GM19468 (cell line): ENCODE measurements around the gene PARD3B.

ENCODE experiments used
- ATAC-seq: cut with Tn5 transposase; IDR thresholded peaks from one replicate; pipeline ENCODE4 v1.9.1; 2021; ENCODE audit warnings: mild to moderate bottlenecking, moderate library complexity, moderate number of reproducible peaks; ENCODE audit not compliant: unreplicated experiment; ENCODE audit errors: extremely low read depth

Gene PARD3B

GRCh38 chr2:204583773-204584172 is 38.5 kb downstream of the PARD3B start:
- no peak for ATAC-seq

- ATAC-seq = no peak
Measured at GRCh38 chr2:204585930-204586329, 40.7 kb downstream of the PARD3B start.

- no peak for ATAC-seq
Measured at GRCh38 chr2:204586444-204587180, 41.3 kb downstream of the PARD3B start.

- no peak for ATAC-seq
Measured at GRCh38 chr2:204590063-204590462, 44.8 kb downstream of the PARD3B start.

- ATAC-seq = no peak
Measured at GRCh38 chr2:204591225-204591624, 46.0 kb downstream of the PARD3B start.

- no peak for ATAC-seq
Measured at GRCh38 chr2:204604061-204604460, 58.8 kb downstream of the PARD3B start.

- ATAC-seq = no peak
Measured at GRCh38 chr2:204608237-204608939, 63.1 kb downstream of the PARD3B start.

- ATAC-seq = no peak
Measured at GRCh38 chr2:204611017-204611631, 65.8 kb downstream of the PARD3B start.

DNA sequence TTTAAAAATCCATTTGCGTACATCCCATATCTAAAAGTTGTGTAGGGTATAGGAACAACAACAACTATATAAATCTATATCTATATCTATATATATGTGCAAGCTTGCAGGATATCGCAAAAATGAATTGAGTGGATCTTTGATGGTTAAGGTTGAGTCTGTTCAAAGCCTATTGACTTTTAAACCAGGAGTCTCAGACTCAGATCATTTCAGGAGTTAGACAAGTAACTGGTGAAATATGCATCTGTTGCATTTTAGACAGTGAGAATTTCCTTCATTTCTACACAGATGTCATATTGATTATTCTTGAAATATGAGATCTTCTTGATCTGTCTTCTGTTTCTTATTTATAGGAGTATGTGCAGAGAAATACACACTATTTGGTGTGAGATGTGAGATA is 66.5 kb downstream of the PARD3B start:
- ATAC-seq = no peak

GRCh38 chr2:204613635-204614034 is 68.4 kb downstream of the PARD3B start:
- no peak for ATAC-seq

DNA sequence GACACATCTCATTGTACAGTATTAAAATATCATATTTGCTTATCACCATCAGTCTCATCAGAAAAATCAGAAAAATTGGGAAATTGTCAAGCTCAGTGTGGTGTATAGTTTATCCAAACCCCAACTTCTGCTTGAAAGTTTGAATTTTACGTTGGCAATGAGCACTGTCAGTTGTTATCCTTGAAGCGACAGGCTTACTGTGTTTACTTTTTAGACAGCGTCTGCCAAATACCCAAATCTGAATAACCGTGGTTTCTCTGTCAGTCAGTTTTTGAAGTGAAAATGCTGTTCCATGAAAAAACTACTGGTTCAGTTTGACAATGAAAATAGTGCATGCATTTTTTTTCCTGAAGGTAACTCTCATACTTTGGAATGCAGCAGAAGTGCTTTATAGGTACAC is 70.2 kb downstream of the PARD3B start:
- no peak for ATAC-seq

- ATAC-seq = no peak
Measured at GRCh38 chr2:204625135-204625534, 79.9 kb downstream of the PARD3B start.

DNA sequence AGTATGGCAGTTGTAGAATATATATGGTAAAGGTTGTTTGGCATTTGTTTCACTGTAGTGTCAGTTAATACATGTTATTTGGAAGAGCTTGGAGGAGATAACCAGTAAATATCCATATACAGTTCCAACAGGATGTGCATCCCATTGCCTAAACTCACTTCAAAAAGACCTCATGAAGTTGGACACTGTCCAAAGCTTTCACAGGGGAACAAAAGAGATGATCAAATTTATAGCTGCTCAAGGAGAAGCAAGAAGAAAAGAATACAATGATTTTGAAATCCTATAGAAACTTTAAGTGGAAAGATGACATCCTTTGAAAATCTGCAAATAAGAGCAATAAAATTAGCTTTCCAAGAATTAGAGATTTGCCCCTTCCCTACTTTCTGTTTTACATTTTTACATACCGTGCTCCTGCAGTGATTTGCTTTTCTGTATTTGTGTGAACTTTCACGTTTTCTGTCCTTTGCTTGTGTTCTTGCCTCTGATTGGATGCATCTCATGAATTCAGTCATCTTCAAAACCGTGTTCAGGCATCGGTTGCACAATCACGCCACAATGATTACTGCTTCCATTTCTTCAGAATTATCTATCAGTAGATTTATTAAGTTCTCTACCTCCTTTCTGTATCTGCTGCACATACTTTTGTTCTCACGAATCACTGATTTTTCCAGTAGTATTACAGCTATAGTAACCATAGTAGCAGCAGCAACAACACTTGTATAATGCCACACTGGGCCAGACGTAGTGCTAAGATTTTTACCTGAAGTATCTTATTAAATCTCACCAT is 83.8 kb downstream of the PARD3B start:
- ATAC-seq = no peak

DNA sequence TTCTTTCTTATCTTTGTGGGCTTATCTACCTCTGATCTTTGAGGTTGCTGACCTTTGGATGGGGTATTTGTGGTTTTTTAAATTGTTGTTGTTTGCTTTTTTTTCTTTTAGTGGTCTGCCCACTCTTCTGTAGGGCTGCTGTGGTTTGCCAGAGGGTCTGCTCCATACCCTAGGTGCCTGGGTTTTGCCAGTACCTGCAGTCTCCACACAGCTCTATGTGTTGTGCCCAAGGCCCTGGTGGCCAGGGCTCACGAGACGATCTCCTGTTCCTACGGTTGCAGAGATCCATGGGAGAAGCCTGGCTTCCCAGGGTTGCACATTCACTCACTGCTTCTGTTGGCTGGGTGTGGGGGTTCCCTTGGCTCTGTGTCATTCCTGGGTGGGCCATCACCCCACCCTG is 87.1 kb downstream of the PARD3B start:
- ATAC-seq = no peak

- no peak for ATAC-seq
Measured at GRCh38 chr2:204634564-204634963, 89.3 kb downstream of the PARD3B start.

- ATAC-seq = no peak
Measured at GRCh38 chr2:204635478-204635877, 90.2 kb downstream of the PARD3B start.

DNA sequence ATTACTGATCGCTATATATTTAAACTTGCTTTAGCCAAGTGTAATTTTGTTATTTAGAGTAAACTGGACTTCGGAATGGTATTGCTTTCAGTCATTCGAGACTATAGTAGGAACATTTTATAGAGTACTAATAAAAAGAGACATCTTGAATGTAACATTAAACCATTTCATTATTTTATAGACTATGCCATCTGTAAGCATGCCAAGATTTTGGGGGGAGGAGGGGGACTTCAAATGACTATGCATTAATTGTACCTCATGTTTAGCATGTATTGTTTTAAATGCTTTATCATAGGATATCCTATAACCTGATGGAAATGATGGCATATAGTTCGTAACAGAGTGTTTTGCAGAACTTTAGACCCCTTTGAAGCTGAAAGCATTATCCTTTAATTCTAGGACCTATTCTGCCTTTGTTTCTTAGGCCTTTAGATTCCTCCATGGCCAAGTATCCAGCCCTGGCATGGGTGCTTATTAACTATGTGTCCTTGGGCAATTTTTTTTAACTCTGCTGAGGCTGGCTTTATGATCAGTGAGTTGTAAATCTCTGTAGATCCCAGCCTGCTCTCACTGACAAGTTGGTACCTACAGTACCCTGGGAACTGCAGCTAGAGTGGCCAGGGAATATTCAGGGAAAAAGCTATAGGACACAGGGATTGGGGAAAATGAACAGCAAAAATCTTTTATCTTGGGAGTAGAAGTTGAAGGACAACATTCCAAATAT is 93.4 kb downstream of the PARD3B start:
- ATAC-seq = no peak

DNA sequence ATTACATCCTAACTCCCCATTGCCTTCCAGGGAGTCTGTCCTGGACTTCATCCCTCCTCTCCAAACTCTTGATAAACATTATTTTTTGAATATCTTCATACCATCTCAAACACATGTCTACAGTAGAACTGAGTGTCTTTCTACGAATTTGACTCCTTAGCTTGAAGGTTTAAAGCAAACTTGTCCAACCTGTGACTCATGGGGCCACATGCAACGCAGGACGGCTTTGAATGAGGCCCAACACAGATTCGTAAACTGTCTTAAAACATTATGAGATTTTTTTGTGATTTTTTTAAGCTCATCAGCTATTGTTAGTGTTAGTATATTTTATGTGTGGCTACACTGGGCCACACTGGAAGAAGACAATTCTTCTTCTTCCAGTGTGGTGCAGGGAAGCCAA is 98.1 kb downstream of the PARD3B start:
- no peak for ATAC-seq

DNA sequence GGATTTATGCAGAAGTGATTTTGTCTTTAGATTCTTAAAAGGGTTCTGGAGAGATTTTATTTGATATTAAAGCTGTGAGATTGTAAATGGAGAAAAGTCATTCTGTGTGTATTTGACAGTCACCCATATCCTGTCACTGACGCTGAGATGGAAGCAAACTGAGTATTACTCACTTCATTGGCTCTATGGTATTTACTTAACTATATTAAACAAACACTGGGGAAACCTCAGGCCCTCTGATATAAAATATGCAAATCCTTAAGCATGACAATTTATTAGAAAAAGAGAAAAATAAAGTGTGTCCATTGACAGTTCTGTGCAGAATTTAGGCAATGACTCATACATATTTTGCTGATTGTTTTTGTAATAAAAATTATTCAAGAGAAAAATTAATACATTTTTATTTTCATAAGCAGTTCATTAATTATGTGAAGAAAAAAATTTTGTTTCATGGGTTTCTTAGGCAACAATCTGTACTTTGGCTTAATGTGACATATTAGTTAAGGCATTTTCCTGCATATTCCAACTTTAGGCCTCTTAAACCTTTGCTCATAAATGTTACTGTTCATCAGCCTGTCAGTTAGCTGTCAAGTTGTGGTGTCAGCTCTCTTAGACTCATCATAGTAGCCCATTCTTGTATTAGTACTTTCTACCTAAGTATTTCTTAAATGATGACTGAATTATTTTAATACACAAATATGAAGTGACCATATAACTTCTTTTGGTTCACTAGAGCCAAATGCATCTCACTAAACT is 99.9 kb downstream of the PARD3B start:
- no peak for ATAC-seq
